Lower leg skin (tissue), 4 donors: Measurements from ENCODE around the gene CREBL2. TPM values are rescaled to one million over a fixed set of nuclear protein-coding genes. Genes with fewer than 3 reads are reported as not detected.
A peak's percentile ranks its signal among the peaks of the same experiment; 100 is the strongest.
"Not testable (repeated sequence)": the region's sequence is repeated elsewhere in the genome, so short reads cannot be mapped to it uniquely, and the experiment has no call there.

Experiments
- DNase-seq, 2 donors: peaks; one replicate each; pipeline ENCODE4 v3.0.0-alpha.2; 2019; ENCODE audit warnings: low spot score in 2 of 2
- H3K4me3 ChIP-seq: fragments of 200-600 bp; sonication (generic); 2 replicates; pipeline ENCODE4 v1.5.1; 2017; ENCODE audit warnings: mild to moderate bottlenecking, low read depth; ENCODE audit not compliant: poor library complexity, severe bottlenecking
- POLR2A ChIP-seq, 2 donors: fragments of 450-650 bp; IDR thresholded peaks; one replicate each; pipeline ENCODE4 v1.6.1; 2016 to 2017; ENCODE audit warnings: antibody characterized with exemption in 2 of 2, mild to moderate bottlenecking in 1 of 2, moderate library complexity in 1 of 2
- WGBS, 2 donors: methylation state at CpG; one replicate each; pipeline ENCODE4 v1.1.5; 2018; 5-methylcytosine and 5-hydroxymethylcytosine counted together
- intact Hi-C: fragments of 100-400 bp; cut with DNase I; formaldehyde crosslinking; loops from one replicate; pipeline ENCODE4 v1.15.0; 2023; ENCODE audit warnings: low total_unique reads
- total RNA-seq, 4 donors: library from RNA; depleted of rRNA; stranded (reverse); fragments of >200 nt; gene quantifications; one replicate each; pipeline ENCODE4 v1.1.0, GENCODE V29; 2016
- TF ChIP-seq, protein P1 (sequence below), 3 donors: fragments of 450-650 bp; IDR thresholded peaks; one replicate each; pipeline ENCODE4 v1.5.1; 2016; ENCODE audit warnings: antibody characterized with exemption in 3 of 3, mild to moderate bottlenecking in 3 of 3, moderate library complexity in 2 of 3

CREBL2 gene
- total RNA-seq, 4 donors from 2014 or later: 36.1 to 47.0 (median 44.5) TPM

DNA sequence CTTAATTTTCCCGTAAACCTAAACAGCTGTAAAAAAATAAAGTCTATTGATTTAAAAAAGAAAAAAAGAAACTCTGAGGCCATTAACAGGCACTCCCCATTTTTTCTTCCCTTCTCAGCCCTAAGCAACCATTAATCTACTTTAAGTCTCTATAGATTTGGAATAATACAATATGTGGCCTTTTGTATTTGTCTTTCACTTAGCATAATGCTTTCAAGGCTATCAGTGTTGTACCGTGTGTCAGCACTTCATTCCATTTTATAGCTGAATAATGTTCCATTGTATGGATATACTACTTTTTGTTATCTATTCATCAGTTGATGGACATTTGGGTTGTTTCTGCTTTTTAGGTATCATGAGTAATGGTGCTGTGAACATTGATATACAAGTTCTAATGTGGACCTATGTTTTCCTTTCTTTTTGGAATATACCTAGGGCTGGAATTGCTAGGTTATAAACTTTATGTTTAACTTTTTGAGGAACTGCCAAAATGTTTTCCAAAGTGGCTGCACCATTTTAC, 15.7 kb downstream of the CREBL2 start:
- no peak for TF ChIP-seq POLR2A (IDR thresholded peaks at IDR 0.05)
- TF ChIP-seq, protein P1, sequence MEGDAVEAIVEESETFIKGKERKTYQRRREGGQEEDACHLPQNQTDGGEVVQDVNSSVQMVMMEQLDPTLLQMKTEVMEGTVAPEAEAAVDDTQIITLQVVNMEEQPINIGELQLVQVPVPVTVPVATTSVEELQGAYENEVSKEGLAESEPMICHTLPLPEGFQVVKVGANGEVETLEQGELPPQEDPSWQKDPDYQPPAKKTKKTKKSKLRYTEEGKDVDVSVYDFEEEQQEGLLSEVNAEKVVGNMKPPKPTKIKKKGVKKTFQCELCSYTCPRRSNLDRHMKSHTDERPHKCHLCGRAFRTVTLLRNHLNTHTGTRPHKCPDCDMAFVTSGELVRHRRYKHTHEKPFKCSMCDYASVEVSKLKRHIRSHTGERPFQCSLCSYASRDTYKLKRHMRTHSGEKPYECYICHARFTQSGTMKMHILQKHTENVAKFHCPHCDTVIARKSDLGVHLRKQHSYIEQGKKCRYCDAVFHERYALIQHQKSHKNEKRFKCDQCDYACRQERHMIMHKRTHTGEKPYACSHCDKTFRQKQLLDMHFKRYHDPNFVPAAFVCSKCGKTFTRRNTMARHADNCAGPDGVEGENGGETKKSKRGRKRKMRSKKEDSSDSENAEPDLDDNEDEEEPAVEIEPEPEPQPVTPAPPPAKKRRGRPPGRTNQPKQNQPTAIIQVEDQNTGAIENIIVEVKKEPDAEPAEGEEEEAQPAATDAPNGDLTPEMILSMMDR (IDR thresholded peaks at IDR 0.05): no peak
- DNase-seq: no peak
- intact Hi-C loops: no loop called here
- 91 to 95% methylated on average over 2 of the region's 2 CpGs for WGBS, 2 donors
- no peak overlapping the region for H3K4me3 ChIP-seq

DNA sequence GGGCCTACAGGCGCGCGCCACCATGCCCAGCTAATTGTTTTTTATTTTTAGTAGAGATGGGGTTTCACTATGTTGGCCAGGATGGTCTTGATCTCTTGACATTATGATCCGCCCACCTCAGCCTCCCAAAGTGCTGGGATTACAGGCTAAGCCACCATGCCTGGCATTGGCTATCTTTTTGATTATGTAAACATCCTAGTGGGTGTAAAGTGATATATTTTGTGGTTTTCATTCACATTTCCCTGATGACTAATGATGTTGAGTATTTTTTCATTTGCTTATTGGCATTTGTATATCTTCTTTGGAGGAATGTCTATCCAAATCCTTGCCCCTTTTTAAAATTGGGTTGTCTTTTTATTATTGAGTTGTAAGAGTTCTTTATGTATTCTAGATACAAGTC, 16.3 kb downstream of the CREBL2 start:
- no peak for DNase-seq
- intact Hi-C loops: no loop called here
- TF ChIP-seq, protein P1 (IDR thresholded peaks at IDR 0.05): no peak
- TF ChIP-seq POLR2A (IDR thresholded peaks at IDR 0.05): no peak
- 99 to 100% methylated on average over 4 of the region's 4 CpGs for WGBS, 2 donors
- no peak overlapping the region for H3K4me3 ChIP-seq

DNA sequence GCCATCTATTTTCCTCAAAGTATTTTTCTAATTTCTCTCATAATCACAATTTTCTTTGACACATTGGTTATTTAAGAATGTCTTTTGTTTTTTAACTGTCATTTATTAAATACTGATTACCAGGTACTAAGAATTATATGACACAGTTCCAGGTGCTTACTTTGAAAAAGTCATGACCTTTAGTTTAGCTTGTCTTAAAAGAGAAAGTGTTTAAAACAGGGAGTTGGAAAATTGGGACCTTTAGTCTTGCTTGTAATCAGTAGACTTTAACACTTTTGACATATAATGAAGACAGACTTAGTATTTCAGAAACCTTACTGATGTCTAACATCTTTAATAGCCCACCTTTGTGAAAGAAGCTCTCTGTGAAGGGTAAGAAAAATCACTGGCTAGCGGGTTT, 19.2 kb downstream of the CREBL2 start:
- no peak for DNase-seq
- no peak overlapping the region for H3K4me3 ChIP-seq
- no peak for TF ChIP-seq POLR2A (IDR thresholded peaks at IDR 0.05)
- TF ChIP-seq, protein P1 (IDR thresholded peaks at IDR 0.05): no peak
- intact Hi-C loops: no loop called here
- 83 to 97% methylated on average over 1 of the region's 1 CpG for WGBS, 2 donors

DNA sequence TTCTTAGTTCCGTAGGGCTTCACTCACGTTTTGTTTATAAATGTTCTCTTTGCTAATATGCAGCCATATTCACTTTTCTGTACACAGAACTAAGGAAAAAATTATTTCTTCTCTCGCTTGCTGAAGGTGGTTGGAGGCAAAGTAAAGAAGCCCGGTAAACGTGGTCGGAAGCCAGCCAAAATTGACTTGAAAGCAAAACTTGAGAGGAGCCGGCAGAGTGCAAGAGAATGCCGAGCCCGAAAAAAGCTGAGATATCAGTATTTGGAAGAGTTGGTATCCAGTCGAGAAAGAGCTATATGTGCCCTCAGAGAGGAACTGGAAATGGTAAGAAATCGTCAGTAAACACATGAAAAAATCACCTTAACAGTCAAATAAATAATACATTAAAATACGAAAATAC, 24.0 kb downstream of the CREBL2 start:
- H3K4me3 ChIP-seq: no peak overlapping the region
- DNase-seq: peak in 1 of 2 donors; percentile 32
- TF ChIP-seq, protein P1 (IDR thresholded peaks at IDR 0.05): no peak
- TF ChIP-seq POLR2A (IDR thresholded peaks at IDR 0.05): no peak
- WGBS, 2 donors: 94 to 96% methylated on average over 12 of the region's 12 CpGs
- intact Hi-C loops: no loop called here

DNA sequence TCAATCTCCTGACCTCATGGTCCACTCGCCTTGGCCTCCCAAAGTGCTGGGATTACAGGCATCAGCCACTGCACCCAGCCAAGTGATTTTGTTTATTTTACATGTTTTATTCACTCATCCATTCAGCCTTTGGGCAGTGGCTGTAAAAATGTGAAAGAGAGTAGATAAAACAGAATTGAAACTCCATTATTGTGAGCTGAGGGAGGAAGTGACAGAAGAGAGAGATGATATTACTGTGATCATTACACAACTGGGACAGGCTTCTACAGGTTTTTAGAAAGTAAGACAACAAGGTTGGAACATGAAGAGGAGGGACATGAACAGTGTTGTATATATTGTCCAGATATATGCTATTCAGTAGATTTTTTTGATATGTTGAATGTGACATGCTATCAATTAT, 25.0 kb downstream of the CREBL2 start:
- intact Hi-C loops: no loop called here
- WGBS, 2 donors: 94 to 100% methylated on average over 1 of the region's 1 CpG
- TF ChIP-seq, protein P1 (IDR thresholded peaks at IDR 0.05): no peak
- no peak for TF ChIP-seq POLR2A (IDR thresholded peaks at IDR 0.05)

DNA sequence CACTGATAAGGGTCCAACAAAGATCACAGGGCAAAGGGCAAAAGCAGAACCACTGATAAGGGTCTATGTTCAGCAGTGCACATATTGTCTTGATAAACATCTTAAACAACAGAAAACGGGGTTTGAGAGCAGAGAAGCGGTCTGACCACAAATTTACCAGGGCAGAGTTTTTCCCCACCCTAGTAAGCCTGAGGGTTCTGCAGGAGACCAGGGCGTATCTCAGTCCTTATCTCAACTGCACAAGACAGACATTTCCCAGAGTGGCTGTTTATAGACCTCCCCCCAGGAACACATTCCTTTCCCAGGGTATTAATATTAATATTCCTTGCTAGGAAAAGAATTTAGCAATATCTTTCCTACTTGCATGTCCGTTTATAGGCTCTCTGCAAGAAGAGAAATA, 28.3 kb downstream of the CREBL2 start:
- WGBS, 2 donors: 88 to 98% methylated on average over 4 of the region's 4 CpGs
- DNase-seq, H3K4me3 ChIP-seq, intact Hi-C loops: not testable (repeated sequence)

More for the DNA sequence above, 25.0 kb downstream of the CREBL2 start:
- no peak for DNase-seq
- no peak overlapping the region for H3K4me3 ChIP-seq
